GM21825 (cell line): ENCODE measurements around the gene SLC66A2.

ENCODE experiments used
- ATAC-seq: cut with Tn5 transposase; IDR thresholded peaks from one replicate; pipeline ENCODE4 v1.9.1; 2021; ENCODE audit warnings: mild to moderate bottlenecking, moderate library complexity; ENCODE audit not compliant: unreplicated experiment

The SLC66A2 gene

DNA sequence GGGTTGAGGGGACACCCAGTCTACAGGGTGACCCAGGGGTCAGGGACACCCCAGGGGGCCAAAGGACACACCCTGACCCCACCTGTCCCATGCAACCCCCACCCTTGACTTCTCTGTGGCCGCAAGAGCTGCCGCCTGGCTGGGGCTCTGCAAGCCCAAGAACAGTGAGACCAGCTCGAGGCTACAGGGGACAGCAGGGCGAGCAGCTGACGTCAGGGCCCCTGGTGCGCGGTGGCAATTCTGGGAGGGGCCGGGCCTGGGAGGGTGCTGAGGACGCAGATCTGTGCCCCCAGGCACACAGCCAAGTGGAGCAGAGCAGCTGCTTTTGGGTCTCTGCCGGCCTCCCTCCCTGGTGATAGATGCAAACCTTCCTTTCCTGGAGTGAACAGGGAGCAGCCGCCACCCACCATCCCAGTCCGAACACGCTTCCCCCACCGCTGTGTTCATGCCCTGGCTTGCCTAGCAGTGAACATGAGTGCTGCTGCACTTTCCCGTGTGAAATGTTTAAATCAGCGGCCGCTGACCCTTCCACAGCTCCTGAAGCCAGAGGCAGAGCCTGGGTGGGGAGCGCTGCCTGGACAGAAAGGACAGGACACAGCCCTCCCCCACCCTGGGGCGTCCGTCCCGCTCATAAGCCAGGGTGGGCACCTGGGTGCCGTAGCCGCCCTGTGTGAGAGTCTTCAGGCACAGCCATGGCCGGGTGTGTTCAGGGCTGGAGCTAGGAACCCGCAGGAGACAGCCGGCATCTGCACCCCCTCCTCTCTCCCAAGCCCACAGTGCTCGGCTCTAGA is 46.9 kb downstream of the SLC66A2 start:
- ATAC-seq, result no peak

DNA sequence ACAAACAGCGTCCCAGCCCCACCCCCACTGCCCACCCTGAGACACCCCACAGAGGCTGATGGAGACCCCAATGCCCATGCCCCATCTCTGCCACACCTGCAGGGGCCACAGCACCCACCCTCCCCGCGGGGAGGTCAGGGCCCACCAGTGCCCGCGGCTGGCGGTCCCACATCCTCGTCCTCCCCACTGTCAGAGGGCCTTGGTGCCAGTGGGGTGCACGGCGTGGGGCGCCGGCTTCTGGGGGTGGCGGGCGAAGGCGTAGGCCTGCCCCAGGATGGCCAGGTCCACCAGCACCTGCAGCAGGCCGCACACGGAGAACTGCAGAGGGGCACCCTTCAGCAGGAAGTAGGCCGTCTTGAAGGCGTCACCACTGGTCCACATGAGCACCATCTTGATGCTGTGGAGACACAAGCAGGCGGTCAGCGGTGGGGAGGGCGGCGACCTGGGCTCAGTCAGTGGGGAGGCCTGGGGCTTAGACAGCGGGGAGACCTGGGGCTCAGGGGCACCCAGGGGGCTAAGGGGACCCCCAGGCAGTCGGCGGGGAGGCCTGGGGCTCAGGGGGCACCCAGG is 47.6 kb downstream of the SLC66A2 start:
- ATAC-seq, result no peak

DNA sequence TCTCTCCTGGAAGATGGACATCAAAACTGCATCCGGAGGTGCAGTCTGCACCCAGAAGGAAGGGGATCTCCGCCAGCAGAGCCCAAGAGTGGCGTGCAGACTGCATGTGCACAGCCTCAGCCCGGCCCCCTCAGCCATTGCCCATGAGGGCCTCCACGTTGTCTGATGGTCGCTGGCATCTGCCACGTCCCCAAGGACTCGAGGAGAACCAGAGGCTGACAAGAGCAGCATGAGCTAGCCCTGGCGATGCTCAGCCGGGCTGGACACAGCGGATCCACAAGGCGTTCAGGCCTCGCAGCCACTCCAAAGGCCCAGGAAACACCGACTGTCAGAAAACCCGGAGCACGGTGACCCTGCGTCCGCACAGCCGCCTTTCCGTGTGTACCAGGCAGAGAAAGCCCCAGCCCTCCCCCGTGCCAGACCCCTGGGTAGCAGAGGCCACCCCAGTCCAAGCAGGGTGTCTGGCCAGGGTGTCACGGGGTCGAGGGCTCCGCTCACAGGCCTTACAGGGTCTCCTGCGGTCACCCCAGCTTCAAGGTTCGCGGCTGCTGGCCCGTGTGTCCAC is 48.3 kb downstream of the SLC66A2 start:
- ATAC-seq, result no peak

DNA sequence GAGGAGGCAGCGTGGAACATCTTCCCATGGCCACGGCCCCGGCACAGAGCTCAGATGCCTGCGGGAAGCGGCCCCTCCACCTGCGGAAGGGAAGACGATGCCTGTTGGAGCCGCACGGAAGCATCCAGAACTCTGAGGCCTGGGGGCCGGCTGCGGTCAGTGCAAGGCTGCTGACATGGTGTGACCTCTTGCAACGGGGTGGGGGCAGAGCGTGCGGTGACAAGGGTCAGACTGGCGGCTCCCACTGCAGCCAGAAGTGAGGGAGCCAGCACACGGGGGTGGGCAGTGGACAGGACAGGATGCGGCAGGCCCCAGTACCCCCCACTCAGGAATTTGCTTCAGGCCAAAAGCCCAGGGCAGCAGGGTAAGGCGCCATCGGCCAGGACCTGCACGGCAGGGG is 48.8 kb downstream of the SLC66A2 start:
- no peak for ATAC-seq

DNA sequence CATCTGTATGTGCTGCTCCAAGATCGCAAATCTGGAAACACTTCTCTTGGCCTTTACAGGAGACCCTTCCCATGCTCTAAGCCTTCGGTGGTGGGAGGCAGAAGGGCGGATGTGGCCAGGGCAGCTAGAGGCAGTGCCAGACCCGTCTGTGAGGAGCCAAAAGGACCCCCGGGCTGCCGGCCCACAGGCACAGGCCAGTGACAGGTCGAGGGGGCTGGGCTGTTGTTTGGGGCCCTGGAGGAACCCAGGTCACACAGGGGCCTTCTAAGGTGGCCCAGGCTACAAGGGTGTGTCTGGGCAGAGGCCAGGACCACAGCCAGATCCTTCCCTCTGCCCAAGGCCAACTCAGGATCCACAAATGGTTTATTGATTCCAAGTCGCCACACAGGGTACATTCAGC is 49.4 kb downstream of the SLC66A2 start:
- ATAC-seq, result no peak

DNA sequence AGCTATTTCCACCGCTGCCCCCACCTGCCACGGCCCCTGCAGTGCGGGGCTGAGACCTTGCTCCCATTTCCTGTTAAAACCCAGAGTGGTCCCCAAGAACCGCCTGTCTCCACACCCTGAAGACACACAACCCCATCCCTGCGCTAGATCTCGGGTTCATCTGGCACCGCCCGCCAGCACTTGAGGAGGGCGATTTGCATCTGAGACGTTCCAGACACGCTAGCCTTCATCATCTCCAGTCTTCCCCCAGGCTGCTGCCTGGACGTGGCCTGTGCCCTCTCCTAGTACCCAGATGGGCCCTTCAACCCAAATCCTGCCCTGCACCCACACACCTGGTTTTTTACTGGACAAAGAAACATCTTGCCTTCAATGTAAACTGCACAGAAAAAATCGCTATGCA is 49.8 kb downstream of the SLC66A2 start:
- ATAC-seq, result no peak

DNA sequence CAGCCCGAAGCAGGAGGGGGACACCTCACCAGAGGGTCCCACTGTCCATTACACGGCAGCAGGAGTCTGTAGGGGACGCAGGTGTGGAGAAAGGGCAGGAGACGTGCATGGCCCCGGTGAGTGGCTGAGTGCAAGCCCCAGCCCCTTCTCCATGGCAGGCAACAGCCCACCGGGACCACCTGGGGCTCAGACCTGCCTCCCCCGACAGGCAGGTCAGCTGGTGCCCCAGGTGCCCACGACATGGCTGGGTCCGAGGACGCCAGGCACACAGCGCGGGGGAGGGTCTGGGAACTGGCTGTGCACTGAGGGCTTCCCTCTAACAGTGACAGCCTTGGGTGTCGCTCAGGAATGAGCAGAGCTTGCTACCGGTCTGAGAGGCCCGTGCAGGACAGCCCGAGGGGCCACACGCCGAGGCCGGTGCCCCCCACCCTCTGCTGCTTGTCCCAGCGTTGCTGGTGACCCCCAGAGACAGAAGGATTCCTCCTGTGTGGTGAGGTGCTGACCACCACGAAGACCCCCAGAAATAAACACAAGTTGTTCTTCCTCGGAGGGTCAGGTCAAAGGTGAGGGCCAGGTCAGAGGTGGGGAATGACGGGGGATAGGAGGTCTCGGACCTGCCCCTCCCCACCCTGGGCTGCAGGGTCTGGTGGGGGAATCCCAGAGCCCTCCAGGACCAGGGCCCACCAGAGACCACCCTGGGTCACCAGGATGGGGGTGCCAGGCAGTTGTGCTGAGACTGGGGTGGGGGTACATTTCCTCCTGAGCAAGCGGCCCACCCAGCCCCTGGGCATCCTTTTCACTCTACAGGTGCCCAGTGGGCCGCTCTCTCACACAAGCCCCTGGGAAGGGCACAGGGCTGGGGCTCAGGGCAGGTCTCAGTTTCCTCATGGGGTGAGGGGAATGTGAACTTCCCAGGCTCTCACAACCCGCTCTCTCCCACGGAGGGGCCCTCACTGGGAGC is 50.6 kb downstream of the SLC66A2 start:
- no peak for ATAC-seq

DNA sequence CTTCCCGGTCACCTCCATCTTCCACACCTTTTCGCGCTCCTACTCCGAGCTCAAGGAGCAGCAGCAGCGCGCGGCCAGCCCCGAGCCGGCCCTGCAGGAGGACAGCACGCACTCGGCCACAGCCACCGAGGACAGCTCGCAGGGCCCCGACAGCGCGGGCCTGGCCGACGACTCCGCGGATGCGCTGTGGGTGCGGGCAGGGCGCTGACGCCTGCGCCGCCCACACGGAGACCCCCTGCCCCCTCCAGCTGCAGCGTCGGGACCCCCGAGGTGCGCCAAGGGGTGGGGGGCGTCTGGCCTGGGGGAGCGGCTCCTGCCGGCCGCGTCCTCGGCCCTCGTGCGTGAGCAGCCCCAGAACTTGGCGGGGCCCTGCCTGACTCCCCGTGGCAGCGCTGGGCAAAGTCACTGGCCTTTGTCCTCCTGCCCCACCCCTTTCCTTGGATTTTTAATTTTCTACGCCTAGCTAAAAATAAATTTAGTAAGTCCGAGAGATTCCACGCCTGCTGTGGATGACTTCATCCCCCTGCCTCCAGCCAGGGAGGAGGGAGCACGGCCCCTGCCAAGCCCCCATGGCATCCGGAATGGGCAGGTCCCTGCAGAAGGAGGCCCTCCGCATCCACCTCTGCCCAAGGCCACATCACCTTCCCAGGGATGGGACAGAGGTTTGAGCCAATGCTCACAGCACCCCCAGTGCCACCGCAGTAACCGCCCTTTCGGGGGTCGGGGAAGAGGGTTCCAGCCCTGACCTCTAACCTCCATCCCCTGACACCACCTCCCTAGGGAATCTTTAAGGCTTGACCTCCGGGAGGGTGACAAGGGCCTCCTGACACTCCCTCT is 51.6 kb downstream of the SLC66A2 start:
- ATAC-seq, result no peak

DNA sequence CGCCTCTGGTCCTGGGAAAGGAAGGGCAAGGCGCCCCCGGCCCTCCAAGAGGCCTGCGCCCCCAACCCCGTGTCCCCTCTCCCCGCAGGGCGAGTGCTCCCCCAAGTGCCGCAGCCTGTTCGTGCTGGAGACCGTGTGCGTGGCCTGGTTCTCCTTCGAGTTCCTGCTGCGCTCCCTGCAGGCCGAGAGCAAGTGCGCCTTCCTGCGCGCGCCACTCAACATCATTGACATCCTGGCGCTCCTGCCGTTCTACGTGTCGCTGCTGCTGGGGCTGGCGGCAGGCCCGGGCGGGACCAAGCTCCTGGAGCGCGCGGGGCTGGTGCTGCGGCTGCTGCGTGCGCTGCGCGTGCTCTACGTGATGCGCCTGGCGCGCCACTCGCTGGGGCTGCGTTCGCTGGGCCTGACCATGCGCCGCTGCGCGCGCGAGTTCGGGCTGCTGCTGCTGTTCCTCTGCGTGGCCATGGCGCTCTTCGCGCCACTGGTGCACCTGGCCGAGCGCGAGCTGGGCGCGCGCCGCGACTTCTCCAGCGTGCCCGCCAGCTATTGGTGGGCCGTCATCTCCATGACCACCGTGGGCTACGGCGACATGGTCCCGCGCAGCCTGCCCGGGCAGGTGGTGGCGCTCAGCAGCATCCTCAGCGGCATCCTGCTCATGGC is 52.4 kb downstream of the SLC66A2 start:
- ATAC-seq, result no peak

DNA sequence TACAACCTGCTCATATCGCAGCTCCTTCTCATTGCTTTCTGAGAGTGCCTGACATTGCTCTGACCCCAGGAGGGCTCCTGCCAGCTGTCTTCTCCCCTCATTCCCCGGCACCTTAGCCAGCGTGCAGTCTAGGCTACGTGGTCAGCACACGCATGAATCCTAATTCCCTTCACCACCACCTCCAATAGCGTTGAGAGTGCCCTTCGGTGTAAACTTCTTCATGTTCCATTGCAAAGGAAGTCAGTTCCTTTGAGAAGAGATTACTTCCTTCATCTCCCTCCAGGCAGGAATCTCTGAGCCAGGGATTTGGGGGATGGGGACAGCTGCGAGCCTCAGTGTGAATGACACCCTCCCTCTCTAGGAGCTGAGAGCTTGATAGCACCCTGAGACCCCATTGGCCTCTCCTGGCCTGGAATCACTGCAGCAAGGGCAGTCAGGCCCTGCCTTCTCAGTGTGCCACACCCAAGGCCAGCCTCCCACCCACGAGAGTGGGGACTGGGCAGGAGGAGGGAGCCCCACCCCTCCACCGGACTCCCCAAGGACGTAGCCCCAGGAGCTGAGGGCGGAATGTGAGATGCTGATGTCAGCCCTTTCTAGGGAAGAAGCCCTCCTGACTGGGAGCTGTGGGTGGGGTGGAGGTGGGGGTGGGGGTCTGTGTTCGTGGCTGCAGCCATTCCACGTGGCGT is 53.4 kb downstream of the SLC66A2 start:
- ATAC-seq, result no peak

DNA sequence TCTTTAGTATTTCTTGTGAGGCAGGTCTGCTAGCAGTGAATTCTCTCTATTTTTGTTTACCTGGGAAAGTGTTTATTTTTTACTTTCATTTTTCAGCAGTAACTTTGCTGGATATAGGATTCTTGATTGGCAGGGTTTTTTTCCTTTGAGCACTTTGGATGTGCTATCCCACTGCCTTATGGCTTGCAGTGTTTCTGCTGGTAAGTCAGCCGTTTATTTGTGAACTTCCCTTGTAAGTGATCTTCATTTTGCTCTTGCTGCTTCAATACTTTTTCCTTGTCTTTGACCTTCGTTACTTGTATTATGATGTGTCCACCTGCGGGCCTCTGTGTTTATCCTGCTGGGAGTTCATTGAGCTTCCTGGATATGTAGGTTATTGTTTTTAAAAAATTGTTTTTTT is 54.7 kb downstream of the SLC66A2 start:
- no peak for ATAC-seq

DNA sequence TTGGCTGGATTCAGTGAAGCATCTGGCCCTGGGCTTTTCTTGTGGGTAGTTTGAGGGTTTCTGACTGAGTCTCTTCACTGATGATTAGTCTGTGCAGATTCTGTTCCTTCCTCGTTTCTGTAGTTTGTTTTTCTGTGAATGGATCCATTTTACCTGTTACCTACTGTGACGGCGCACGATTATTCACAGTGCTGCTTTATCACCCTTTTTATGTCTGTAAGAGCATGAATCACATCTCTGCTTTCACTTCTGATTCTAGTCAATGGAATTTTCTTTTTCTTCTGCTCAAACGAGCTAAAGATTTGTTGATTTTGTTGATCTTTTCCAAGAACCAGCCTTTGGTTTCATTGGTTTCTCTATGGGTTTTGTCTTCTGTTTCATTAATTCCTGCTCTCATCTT is 60.8 kb downstream of the SLC66A2 start:
- ATAC-seq, result no peak

DNA sequence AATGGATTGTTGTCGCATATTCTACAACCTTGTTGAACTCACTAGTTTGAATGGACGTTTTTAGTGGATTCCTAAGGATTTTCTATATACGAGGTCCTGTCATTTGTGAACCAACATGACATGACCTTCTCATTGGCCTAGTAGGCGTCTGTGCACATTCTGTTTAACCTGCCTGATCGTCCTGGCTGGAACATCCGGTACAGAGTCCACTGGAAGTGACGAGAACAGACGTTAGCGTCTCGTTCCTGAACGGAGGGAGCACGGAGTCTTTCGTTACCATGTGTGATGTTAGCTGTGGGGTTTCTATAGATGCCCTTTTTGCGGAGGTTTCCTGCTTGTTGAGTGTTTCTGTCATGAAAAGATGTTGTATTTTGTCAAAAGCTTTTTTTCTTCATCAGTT is 61.9 kb downstream of the SLC66A2 start:
- ATAC-seq, result no peak

DNA sequence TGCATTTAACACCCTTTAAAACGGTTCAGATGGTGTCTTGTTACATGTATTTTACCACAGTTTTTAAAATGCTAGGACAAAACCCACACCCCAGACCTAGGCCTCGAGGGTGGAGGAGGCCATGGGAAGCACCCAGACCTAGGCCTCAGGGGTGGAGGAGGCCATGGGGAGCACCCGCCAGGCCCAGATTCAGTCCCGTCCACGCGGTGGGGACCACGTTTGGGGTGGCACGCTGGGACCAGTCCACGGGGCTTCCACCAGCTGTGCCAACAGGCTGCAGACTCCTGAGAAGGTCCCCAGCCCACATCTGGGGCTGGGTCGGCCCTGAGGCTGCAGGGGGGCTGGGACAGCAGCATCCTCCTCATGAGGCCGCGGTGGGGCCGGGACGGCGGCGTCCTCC is 63.4 kb downstream of the SLC66A2 start:
- no peak for ATAC-seq

DNA sequence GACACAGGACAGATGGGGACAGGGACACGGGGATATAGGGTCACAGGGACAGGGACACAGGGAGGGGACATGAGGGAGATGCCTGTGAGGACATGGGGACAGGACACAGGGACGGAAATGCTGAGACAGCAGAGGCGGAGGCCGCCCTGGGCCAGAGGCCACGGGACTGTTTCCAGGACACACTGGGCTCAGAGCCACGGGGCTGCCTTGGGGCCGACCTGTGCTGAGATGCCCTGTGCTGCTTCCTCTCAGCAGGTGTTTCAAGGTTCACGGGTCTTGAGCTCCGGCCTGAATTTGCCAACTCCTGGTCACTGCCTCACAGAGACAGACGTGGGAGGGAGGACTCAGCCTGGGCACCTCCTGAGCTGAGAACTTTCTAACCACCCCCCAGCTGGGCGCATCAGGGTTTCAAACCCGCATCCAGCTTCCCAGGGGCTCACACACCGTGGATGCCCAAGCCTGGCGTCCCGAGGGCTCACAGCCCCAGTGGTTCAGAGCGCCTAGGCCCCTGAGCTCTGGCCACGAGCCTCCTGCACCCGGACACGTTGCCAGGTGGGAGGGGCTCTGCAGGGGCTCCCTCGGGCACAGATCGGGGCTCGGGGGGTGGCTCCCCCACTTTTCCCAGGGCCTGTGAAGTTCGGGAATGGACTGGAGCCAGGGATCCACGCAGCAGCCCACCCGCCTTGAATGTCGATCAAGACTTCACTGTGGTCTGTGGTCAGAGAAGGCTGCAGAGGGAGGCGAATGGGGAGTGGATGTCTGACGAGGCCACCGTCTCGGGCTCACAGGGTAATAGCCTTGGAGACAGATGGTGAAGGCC is 64.1 kb downstream of the SLC66A2 start:
- ATAC-seq, result no peak

DNA sequence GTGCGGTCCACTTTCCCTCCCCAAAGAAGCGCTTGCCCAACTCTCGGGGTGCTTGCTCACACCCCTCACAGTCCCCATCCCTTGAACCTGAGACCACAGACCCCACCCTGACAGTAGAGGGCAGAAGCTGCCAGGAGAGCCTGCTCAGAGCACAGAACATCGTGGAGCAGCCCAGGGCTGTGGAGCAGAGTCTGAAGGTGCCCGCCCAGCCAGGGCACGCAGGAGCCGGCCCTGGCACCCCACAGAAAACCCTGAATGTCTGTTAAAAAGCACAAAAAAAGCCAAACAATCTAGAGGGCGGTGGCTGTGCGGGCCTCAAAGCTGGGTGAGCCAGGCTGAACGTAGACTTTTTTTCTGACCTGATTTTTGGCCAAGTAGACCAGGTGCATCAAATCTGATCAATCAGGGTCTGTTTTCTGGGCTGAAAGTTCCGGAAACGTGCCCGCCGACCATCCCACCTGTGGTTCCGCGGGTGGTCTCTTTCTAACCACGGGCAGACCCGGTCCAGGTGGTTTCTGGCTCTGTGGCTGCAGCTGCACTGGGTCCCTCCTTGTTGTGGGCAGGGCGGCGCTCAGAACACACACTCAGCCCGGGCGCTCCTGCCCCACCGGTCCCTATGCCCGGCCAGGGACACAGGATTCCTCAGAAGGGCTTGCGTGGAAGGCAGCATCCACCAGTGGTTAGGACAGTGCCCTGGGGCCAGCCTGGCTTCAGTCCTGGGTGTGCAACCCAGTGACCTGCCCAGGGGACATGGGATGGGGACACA is 66.3 kb downstream of the SLC66A2 start:
- ATAC-seq, result no peak

DNA sequence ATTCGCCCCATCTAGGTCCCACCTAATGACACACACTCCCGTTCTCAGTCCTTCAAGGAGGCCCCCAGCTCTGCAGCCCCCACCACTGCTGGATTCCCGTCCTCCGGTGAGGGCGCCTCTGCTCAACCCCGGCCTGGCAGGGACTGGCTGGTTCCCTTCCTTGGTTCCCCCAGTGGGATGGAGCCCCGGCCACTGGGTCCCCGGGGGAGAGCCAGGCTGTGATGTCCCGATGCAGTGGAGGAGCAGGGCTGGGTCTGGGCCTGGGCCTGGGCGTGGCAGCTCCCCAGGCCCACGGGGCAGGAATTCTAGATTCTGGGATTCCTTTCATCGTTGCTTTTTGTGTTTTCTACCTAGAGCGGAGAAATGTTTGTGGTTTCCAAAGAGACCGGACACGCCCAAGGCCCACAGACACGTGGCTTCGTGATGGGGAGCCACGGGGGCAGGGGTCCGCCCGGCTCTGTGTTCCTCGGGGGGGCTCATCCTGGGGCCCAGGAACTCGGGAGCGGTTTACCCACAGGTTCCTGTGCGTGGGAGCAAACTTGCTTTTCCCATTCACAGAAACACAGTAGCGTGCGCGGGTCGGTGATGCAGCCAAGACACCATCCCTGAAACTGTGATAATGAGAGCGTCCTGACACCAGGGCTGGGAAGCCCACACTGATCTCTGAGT is 67.0 kb downstream of the SLC66A2 start:
- no peak for ATAC-seq
